ENCODE results near the gene ME2. TPM values are rescaled to one million over a fixed set of nuclear protein-coding genes. Genes with fewer than 3 reads are reported as not detected.
"Not testable (repeated sequence)": the region's sequence is repeated elsewhere in the genome, so short reads cannot be mapped to it uniquely, and the experiment has no call there.

Gene ME2
- total RNA-seq, 2 experiments from 2014 or later, result 137 to 146 TPM

DNA sequence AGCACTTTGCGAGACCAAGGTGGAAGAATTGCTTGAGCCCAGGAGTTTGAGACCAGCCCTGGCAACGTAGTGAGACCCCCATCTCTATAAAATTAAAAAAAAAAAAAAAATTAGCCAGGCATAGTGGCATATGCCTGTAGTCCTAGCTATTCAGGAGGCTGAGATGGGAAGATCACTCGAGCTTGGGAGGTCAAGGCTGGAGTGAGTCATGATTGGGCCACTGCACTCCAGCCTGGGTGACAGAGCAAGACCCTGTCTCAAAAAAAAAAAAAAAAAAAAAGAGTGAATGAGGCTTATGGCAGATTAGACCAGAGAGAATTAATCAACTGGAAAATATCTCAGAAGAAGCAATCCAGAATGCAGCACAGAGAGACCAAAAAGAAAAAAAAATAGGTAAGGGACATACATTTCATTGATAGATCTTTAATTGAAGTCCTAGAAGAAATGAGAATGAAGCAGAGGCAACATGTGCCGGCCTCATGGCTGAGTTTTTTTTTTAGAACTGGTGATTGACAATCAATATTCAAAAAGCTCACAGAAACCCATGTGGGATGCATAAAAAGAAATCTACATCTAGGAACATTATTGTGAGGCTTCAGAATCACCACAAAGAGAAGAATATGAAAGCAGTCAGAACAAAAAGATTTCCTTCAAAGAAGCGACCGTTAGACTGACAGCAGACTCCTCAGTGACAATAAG lies 56.7 kb downstream of the ME2 start:
- Mint-ChIP-seq H3K4me3 (no peak overlapping the region), H3K9me3 (no peaks in the 10 kb centered on the region), H3K27ac (no peak overlapping the region), H3K27me3 (ENCODE audit: low read depth) (no peaks in the 10 kb centered on the region), H3K36me3 (ENCODE audit: low read depth) (peaks cover 30% of the 10 kb centered on the region), H3K4me1 (ENCODE audit: low read depth) (peaks cover 6% of the 10 kb centered on the region)
- CTCF ChIA-PET, result no interaction called here
- intact Hi-C loops (cut with micrococcal nuclease), result no loop called here
- no peak for DNase-seq

DNA sequence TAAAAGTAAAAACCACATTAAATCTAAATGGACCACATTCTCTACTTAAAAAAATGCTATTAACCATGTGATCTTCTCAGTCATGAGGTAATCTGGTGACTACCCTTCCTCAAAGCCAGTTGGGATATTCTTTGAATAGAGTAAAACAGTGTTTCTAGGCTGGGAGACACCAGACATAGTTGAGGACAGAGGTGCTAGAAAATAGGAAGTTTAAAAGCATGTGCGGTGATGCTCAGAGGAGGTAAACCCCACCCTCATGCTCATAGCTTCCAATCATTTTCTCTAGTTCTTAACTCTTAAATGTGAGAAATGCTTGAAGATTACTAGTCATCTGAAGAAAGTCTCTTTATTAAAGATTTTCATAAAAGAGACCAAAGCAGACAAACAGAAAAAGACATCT lies 58.3 kb downstream of the ME2 start:
- intact Hi-C loops (cut with micrococcal nuclease), result no loop called here
- CTCF ChIA-PET, result no interaction called here
- peaks cover 35% of the 10 kb centered on the region for H3K36me3 Mint-ChIP-seq (ENCODE audit: low read depth)
- H3K4me3 Mint-ChIP-seq, result no peak overlapping the region
- DNase-seq, result no peak
- no peaks in the 10 kb centered on the region for H3K27me3 Mint-ChIP-seq (ENCODE audit: low read depth)
- no peaks in the 10 kb centered on the region for H3K9me3 Mint-ChIP-seq
- H3K27ac Mint-ChIP-seq, result peak overlapping the region; percentile 56
- peaks cover 6% of the 10 kb centered on the region for H3K4me1 Mint-ChIP-seq (ENCODE audit: low read depth)

DNA sequence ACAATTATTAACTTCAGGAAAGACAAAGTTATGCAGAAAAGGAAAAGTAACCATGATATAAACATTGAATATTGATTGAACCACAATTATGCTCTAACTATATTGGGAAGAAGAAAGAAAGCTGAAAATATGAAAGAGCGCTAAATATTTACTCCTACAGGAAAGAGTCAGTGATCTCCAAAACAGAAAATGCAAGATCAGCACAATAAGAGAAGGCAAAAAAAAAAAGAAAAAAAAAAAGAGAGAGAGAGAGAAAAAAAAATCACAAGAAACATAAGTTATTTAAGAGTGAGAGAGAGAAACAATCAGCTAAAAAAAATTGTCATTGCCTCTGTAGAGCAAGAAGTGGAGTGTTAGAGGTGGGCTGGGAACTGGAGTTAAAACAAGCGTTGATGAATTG lies 60.0 kb downstream of the ME2 start:
- H3K27me3 Mint-ChIP-seq (ENCODE audit: low read depth), result no peaks in the 10 kb centered on the region
- no peak for DNase-seq
- no peak overlapping the region for H3K27ac Mint-ChIP-seq
- H3K9me3 Mint-ChIP-seq, result no peaks in the 10 kb centered on the region
- CTCF ChIA-PET, result interaction anchor here (0.9 to 1.3 kb wide), 3 partner anchors 34 to 120 kb away, joined by 3 read pairs; partner anchors contain the start of gene MRO
- no peak overlapping the region for H3K4me3 Mint-ChIP-seq
- H3K36me3 Mint-ChIP-seq (ENCODE audit: low read depth), result peaks cover 30% of the 10 kb centered on the region
- intact Hi-C loops (cut with micrococcal nuclease), result no loop called here
- peaks cover 6% of the 10 kb centered on the region for H3K4me1 Mint-ChIP-seq (ENCODE audit: low read depth)

DNA sequence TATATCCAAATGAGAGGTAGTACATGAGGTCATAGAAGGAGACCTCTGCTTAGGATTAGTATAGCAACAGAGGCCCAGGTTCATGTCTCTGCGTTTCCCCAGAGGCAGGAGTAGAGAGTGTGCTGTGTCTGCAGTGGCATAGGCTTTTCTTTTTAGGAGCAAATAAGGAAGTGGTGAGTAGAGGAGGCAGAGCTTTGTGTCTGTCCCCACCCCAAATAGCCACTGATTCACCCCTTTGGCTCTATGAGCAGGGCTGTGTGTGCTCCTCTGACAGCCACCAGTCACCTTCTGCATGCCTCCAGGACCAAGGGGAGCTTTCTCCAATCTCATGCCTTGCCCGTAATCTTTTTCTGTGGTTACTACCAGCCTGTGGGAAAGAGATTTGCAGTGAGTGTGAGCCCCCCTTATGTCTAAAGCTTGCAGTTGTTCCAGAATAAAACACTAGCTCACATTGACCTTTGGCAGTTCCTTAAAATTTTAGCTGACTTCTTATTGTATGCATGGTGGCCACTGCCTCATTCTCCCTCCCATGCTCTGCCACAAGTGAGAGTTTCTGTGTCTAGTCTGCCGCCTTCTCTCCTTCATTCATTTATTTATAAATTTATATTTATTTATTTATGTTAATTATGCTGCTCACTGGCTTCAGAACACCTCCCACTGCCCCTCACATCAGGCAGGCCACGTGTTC lies 65.5 kb downstream of the ME2 start:
- H3K27me3 Mint-ChIP-seq (ENCODE audit: low read depth), result no peaks in the 10 kb centered on the region
- no peak overlapping the region for H3K27ac Mint-ChIP-seq
- H3K9me3 Mint-ChIP-seq, result no peaks in the 10 kb centered on the region
- peaks cover 28% of the 10 kb centered on the region for H3K36me3 Mint-ChIP-seq (ENCODE audit: low read depth)
- CTCF ChIA-PET, result interaction anchor here (1.6 kb wide), 1 partner anchor 107 kb away, joined by 5 read pairs; no protein-coding TSS in a partner anchor
- intact Hi-C loops (cut with micrococcal nuclease), result no loop called here
- no peaks in the 10 kb centered on the region for H3K4me1 Mint-ChIP-seq (ENCODE audit: low read depth)
- DNase-seq, result no peak
- H3K4me3 Mint-ChIP-seq, result no peak overlapping the region

DNA sequence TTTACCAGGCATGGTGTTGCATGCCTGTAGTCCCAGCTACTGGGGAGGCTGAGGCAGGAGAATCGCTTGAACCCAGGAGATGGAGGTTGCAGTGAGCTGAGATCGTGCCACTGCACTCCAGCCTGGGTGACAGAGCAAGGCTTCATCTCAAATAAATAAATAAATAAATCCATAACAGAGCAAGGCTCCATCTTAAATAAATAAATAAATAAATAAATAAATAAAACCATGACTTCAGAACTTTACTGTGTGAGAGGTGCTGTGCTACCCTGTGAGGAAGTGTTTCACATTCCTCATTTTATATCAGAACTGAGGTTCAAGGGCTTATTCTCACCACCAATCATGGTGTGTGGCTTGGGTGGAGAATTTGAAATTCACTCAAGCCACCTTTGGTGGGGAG lies 67.0 kb downstream of the ME2 start:
- CTCF ChIA-PET; H3K9me3 Mint-ChIP-seq; H3K4me1 Mint-ChIP-seq (ENCODE audit: low read depth); intact Hi-C loops (cut with micrococcal nuclease); H3K27me3 Mint-ChIP-seq (ENCODE audit: low read depth); H3K4me3 Mint-ChIP-seq; H3K27ac Mint-ChIP-seq; DNase-seq: not testable (repeated sequence)
- peaks cover 22% of the 10 kb centered on the region for H3K36me3 Mint-ChIP-seq (ENCODE audit: low read depth)

DNA sequence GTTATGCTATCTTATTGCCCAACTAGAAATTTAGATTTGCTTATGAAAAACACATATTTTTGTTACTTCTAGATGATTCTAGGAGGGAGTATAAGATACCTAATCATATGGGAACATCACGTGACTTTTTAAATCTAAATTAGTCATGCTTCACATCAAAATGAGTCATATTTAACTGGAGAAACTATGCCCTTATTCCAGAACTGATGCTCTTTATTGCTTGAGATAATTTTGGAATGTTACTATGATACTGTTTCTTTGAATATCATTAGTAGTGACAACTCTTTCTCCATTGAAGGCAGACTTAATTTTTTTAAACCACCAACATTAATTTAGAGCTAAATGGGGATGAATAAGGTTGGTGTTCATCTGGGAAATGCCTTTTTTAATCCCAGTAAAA lies 69.0 kb downstream of the ME2 start:
- no peaks in the 10 kb centered on the region for H3K4me1 Mint-ChIP-seq (ENCODE audit: low read depth)
- no peak overlapping the region for H3K4me3 Mint-ChIP-seq
- peaks cover 20% of the 10 kb centered on the region for H3K36me3 Mint-ChIP-seq (ENCODE audit: low read depth)
- intact Hi-C loops (cut with micrococcal nuclease), result no loop called here
- no peak overlapping the region for H3K27ac Mint-ChIP-seq
- H3K9me3 Mint-ChIP-seq, result no peaks in the 10 kb centered on the region
- H3K27me3 Mint-ChIP-seq (ENCODE audit: low read depth), result no peaks in the 10 kb centered on the region
- CTCF ChIA-PET, result interaction anchor here (0.6 kb wide), 1 partner anchor 127 kb away, joined by 3 read pairs; no protein-coding TSS in a partner anchor
- no peak for DNase-seq

DNA sequence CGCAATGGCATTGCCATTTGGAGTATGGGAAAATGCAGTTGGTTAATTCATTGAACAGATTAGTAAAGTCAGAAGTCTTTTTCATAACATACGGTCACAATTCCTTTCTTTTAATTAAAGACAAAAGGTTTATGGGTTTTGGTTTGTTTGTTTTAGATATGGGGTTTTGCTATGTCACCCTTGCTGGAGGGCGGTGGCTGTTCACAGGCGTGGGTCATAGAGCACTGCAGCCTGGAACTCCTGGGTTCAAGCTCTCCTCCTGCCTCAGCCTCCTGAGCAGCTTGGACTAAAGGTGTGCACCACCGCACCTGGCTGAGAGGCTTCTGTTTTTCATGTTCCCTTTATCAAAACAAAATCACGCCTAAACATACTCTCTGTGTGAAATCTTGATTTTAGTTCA lies 70.3 kb downstream of the ME2 start:
- intact Hi-C loops (cut with micrococcal nuclease), result no loop called here
- Mint-ChIP-seq H3K9me3 (no peaks in the 10 kb centered on the region), H3K4me3 (no peak overlapping the region), H3K36me3 (ENCODE audit: low read depth) (peaks cover 16% of the 10 kb centered on the region), H3K27me3 (ENCODE audit: low read depth) (no peaks in the 10 kb centered on the region), H3K27ac (no peak overlapping the region), H3K4me1 (ENCODE audit: low read depth) (no peaks in the 10 kb centered on the region)
- no peak for DNase-seq
- CTCF ChIA-PET, result no interaction called here

DNA sequence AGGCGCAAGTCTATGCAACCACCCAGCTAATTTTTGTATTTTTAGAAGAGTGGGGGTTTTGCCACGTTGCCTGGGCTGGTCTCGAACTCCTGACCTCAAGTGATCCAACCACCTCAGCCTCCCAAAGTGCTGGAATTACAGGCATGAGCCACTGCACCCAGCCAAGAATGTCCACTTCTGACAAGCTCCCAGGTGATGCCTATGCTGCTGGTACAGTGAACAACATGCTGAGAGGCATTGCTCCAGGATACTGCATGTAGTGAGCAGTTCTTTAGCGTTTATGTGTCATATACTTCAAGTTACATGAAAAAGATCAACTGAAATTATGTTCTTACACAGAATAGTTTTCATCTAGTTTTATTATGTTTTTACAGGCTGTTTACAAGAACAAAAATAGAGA lies 71.7 kb downstream of the ME2 start:
- H3K27me3 Mint-ChIP-seq (ENCODE audit: low read depth), result no peaks in the 10 kb centered on the region
- H3K4me3 Mint-ChIP-seq, result no peak overlapping the region
- H3K27ac Mint-ChIP-seq, result no peak overlapping the region
- no peak for DNase-seq
- no peaks in the 10 kb centered on the region for H3K9me3 Mint-ChIP-seq
- intact Hi-C loops (cut with micrococcal nuclease), result no loop called here
- peaks cover 11% of the 10 kb centered on the region for H3K36me3 Mint-ChIP-seq (ENCODE audit: low read depth)
- no peaks in the 10 kb centered on the region for H3K4me1 Mint-ChIP-seq (ENCODE audit: low read depth)
- CTCF ChIA-PET, result interaction anchor here (0.7 kb wide), 1 partner anchor 55 kb away, joined by 3 read pairs; no protein-coding TSS in a partner anchor

DNA sequence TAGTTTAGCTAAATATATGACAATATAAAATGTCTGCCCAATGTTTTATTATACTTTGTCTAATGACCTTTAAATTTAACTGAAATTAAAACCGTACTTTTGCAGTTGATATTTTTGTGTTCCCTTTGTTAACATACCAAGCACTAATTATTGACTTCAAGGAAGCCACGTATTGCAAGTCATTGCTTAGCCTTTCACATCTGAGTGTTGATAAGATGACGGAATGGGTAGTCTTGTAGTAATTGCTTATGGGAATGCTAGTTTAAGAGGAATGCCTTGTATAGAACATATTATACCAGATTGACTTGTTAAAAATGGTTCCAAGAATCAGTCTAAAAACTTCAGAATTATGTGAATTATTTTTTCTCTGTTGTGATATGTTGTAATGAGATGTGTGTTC lies 74.9 kb downstream of the ME2 start:
- Mint-ChIP-seq H3K27ac (no peak overlapping the region), H3K36me3 (ENCODE audit: low read depth) (no peaks in the 10 kb centered on the region), H3K27me3 (ENCODE audit: low read depth) (no peaks in the 10 kb centered on the region), H3K4me3 (no peak overlapping the region), H3K9me3 (no peaks in the 10 kb centered on the region), H3K4me1 (ENCODE audit: low read depth) (no peaks in the 10 kb centered on the region)
- no peak for DNase-seq
- intact Hi-C loops (cut with micrococcal nuclease), result no loop called here
- CTCF ChIA-PET, result no interaction called here

DNA sequence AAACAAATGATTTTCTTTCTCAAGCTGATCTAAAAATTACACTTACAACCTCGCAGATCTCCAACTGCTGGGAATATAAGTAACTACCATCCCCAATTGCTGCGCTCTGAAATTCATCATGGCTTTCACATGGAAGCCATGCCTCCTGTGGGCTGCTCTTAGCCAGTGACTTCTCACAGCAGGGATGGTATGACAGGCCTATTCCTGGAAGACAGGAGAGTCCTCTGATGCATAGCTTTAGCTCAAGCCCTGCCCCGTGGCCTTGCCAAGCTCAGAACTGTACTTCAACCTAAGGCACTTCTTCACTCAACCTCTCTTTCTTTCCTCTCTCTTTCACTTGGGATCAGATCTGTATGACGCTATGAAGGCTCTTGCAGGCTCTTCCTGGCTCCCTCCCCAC lies 76.3 kb downstream of the ME2 start:
- Mint-ChIP-seq H3K4me1 (ENCODE audit: low read depth) (no peaks in the 10 kb centered on the region), H3K27me3 (ENCODE audit: low read depth) (no peaks in the 10 kb centered on the region), H3K27ac (no peak overlapping the region), H3K4me3 (no peak overlapping the region), H3K9me3 (no peaks in the 10 kb centered on the region), H3K36me3 (ENCODE audit: low read depth) (peaks cover 3% of the 10 kb centered on the region)
- no peak for DNase-seq
- intact Hi-C loops (cut with micrococcal nuclease), result no loop called here
- CTCF ChIA-PET, result interaction anchor here (0.6 to 1.0 kb wide), 2 partner anchors 12 to 92 kb away, joined by 3 read pairs; no protein-coding TSS in a partner anchor

DNA sequence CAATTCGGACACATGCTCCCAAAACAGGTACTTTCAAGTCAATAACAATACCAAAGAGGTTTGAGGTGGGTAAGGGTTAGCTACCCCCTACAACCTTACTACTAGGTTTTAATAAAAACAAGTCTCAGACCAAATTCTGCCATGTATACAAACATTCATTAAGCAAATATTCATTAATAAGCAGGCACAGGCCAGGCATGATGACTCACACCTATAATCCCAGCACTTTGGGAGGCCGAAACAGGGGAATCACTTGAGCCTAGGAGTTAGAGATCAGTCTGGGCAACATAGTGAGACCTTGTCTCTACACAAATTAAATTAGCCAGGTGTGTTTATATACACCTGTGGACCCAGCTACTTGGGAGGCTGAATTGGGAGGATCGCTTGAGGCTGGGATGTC lies 77.2 kb downstream of the ME2 start:
- no peaks in the 10 kb centered on the region for H3K4me1 Mint-ChIP-seq (ENCODE audit: low read depth)
- peaks cover 5% of the 10 kb centered on the region for H3K9me3 Mint-ChIP-seq
- intact Hi-C loops (cut with micrococcal nuclease), result no loop called here
- DNase-seq, result no peak
- no peak overlapping the region for H3K27ac Mint-ChIP-seq
- CTCF ChIA-PET, result interaction anchor here (1.0 kb wide), 1 partner anchor 11 kb away, joined by 3 read pairs; no protein-coding TSS in a partner anchor
- no peaks in the 10 kb centered on the region for H3K27me3 Mint-ChIP-seq (ENCODE audit: low read depth)
- H3K36me3 Mint-ChIP-seq (ENCODE audit: low read depth), result peaks cover 5% of the 10 kb centered on the region
- H3K4me3 Mint-ChIP-seq, result no peak overlapping the region

DNA sequence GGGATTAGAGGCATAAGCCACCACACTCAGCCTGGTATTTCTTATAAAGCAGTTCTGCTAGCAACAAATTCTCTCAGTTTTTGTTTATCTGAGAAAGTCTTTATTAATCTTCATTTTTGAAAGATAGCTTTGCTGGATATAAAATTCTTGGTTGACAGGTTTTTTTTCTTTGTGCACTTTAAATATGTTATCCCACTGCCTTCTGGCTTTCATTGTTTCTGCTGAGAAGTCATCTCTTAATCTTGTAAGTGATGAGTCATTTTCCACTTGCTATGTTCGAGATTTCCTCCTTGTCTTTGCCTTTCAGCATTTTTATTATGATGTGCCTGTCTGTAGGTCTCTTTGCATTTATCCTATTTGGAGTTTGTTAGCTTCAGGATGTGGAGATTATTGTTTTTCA lies 83.1 kb downstream of the ME2 start:
- peaks cover 14% of the 10 kb centered on the region for H3K36me3 Mint-ChIP-seq (ENCODE audit: low read depth)
- CTCF ChIA-PET, result interaction anchor here (0.9 kb wide), 1 partner anchor 70 kb away, joined by 3 read pairs; no protein-coding TSS in a partner anchor
- intact Hi-C loops (cut with micrococcal nuclease), result no loop called here
- H3K4me3 Mint-ChIP-seq, result no peak overlapping the region
- H3K27ac Mint-ChIP-seq, result no peak overlapping the region
- no peaks in the 10 kb centered on the region for H3K4me1 Mint-ChIP-seq (ENCODE audit: low read depth)
- peaks cover 25% of the 10 kb centered on the region for H3K9me3 Mint-ChIP-seq
- H3K27me3 Mint-ChIP-seq (ENCODE audit: low read depth), result no peaks in the 10 kb centered on the region
- no peak for DNase-seq
